Ramos (cell line): ENCODE data around the gene CD80.
"Not testable (repeated sequence)": the region's sequence is repeated elsewhere in the genome, so short reads cannot be mapped to it uniquely, and the experiment has no call there.

Experiments
- in situ Hi-C: fragments of 300-500 bp; cut with MboI; formaldehyde crosslinking; loops from one replicate; pipeline ENCODE4 v1.14.3; 2022; ENCODE audit warnings: low sequenced_read_pairs; ENCODE audit not compliant: unreplicated experiment

The CD80 gene

GRCh38 chr3:119559441-119559963 lies at the start of gene CD80:
Gene CD80 (minus strand): TSS chr3:119559614. CDS start chr3:119557728, 1,886 bp downstream.
- in situ Hi-C loops, result no loop called here

- in situ Hi-C loops, result no loop called here
Measured at GRCh38 chr3:119608405-119609000, 49.1 kb upstream of the CD80 start.

- in situ Hi-C loops, result no loop called here
Measured at GRCh38 chr3:119604878-119605277, 45.5 kb upstream of the CD80 start.

GRCh38 chr3:119602676-119603075 lies 43.3 kb upstream of the CD80 start:
- in situ Hi-C loops, result no loop called here

- in situ Hi-C loops, result no loop called here
Measured at GRCh38 chr3:119601154-119601553, 41.7 kb upstream of the CD80 start.

- in situ Hi-C loops, result no loop called here
Measured at GRCh38 chr3:119600732-119601131, 41.3 kb upstream of the CD80 start.

GRCh38 chr3:119599558-119600174 lies 40.3 kb upstream of the CD80 start:
- in situ Hi-C loops, result no loop called here

- in situ Hi-C loops, result no loop called here
Measured at GRCh38 chr3:119598410-119599098, 39.1 kb upstream of the CD80 start.

GRCh38 chr3:119597548-119598288 lies 38.3 kb upstream of the CD80 start, which contains the start of gene PLA1A:
Gene PLA1A (plus strand): TSS chr3:119597885. CDS start chr3:119597914, 29 bp downstream.
- in situ Hi-C loops, result no loop called here

GRCh38 chr3:119596398-119596797 lies 37.0 kb upstream of the CD80 start:
- in situ Hi-C loops, result no loop called here

- in situ Hi-C loops, result no loop called here
Measured at GRCh38 chr3:119595639-119596334, 36.4 kb upstream of the CD80 start.

GRCh38 chr3:119594929-119595328 lies 35.5 kb upstream of the CD80 start:
- in situ Hi-C loops, result not testable (repeated sequence)

GRCh38 chr3:119594066-119594465 lies 34.7 kb upstream of the CD80 start:
- in situ Hi-C loops, result no loop called here

- in situ Hi-C loops, result no loop called here
Measured at GRCh38 chr3:119592861-119593260, 33.4 kb upstream of the CD80 start.

GRCh38 chr3:119590706-119591105 lies 31.3 kb upstream of the CD80 start:
- in situ Hi-C loops, result no loop called here

- in situ Hi-C loops, result no loop called here
Measured at GRCh38 chr3:119589102-119589773, 29.8 kb upstream of the CD80 start.

GRCh38 chr3:119588112-119588511 lies 28.7 kb upstream of the CD80 start:
- in situ Hi-C loops, result no loop called here

- in situ Hi-C loops, result no loop called here
Measured at GRCh38 chr3:119586733-119587172, 27.3 kb upstream of the CD80 start.

GRCh38 chr3:119585856-119586570 lies 26.6 kb upstream of the CD80 start:
- in situ Hi-C loops, result no loop called here
